Caco-2 (cell line): ENCODE results near the gene DGKG. TPM values are rescaled to one million over a fixed set of nuclear protein-coding genes. Genes with fewer than 3 reads are reported as not detected.

ENCODE experiments used
- BruUV-seq: library from RNA; stranded (reverse); fragments of 400-500 nt; replicated peaks from 2 replicates; lab custom pipeline; 2021; lab: Mats Ljungman, UMichigan
- CTCF ChIA-PET: fragments of 300-600 bp; sonication (Branson Sonifier 250); formaldehyde crosslinking; loops from one replicate; lab custom pipeline; 2022; ENCODE audit warnings: antibody characterized with exemption; lab: Charles Lee
- POLR2A ChIA-PET: fragments of 300-600 bp; sonication (Branson Sonifier 250); formaldehyde crosslinking; loops from one replicate; lab custom pipeline; 2022; ENCODE audit warnings: antibody characterized with exemption; lab: Charles Lee
- DNase-seq, 2 experiments: peaks; one replicate each; pipeline versions ENCODE4 v3.0.0 to v3.0.0-alpha.2; 2020 to 2022
- H3K27me3 ChIP-seq: replicated peaks from 2 replicates; pipeline ENCODE4 v1.6.0; 2011; ENCODE audit warnings: low read length; ENCODE audit not compliant: control insufficient read depth, insufficient read depth
- H3K36me3 ChIP-seq: 2 replicates; pipeline ENCODE4 v1.5.1; 2011; ENCODE audit warnings: low read length; ENCODE audit not compliant: control insufficient read depth, insufficient read depth
- H3K4me1 ChIP-seq: fragments of 250-450 bp; sonication (Bioruptor Pico); 2 replicates; pipeline ENCODE4 v1.5.1; 2020; ENCODE audit warnings: mild to moderate bottlenecking
- H3K4me3 ChIP-seq: 2 replicates; pipeline ENCODE4 v1.5.1; 2011; ENCODE audit warnings: low read depth, mild to moderate bottlenecking, control low read depth, low read length
- H3K9me3 ChIP-seq: fragments of 250-450 bp; sonication (Bioruptor Pico); 2 replicates; pipeline ENCODE4 v1.5.1; 2020; ENCODE audit warnings: mild to moderate bottlenecking, moderate library complexity
- H3K27ac Mint-ChIP-seq: one replicate; pipeline ENCODE4 v1.8.0; 2022; ENCODE audit warnings: mixed read lengths; ENCODE audit not compliant: unreplicated experiment
- H3K27me3 Mint-ChIP-seq: one replicate; pipeline ENCODE4 v1.8.0; 2022; ENCODE audit warnings: mixed read lengths; ENCODE audit not compliant: insufficient read depth, unreplicated experiment
- H3K36me3 Mint-ChIP-seq: one replicate; pipeline ENCODE4 v1.8.0; 2022; ENCODE audit warnings: mild to moderate bottlenecking, mixed read lengths; ENCODE audit not compliant: insufficient read depth, unreplicated experiment
- H3K4me1 Mint-ChIP-seq: one replicate; pipeline ENCODE4 v1.8.0; 2022; ENCODE audit warnings: low read depth, mixed read lengths; ENCODE audit not compliant: unreplicated experiment
- H3K4me3 Mint-ChIP-seq: one replicate; pipeline ENCODE4 v1.8.0; 2022; ENCODE audit warnings: mild to moderate bottlenecking, moderate library complexity, mixed read lengths; ENCODE audit not compliant: unreplicated experiment
- H3K9me3 Mint-ChIP-seq: one replicate; pipeline ENCODE4 v1.8.0; 2022; ENCODE audit warnings: mixed read lengths; ENCODE audit not compliant: unreplicated experiment
- CTCF ChIP-seq, 2 experiments: fragments of 200-600 bp in 1 of 2; IDR thresholded peaks; 1 replicate in 1 of 2; 2 replicates in 1 of 2; pipeline versions ENCODE4 v1.5.1 to v1.8.0; 2011 to 2022; ENCODE audit warnings: antibody characterized with exemption in 1 of 2, control low read depth in 1 of 2, inconsistent platforms in 1 of 2, low read depth in 1 of 2, low read length in 1 of 2, mild to moderate bottlenecking in 1 of 2, moderate library complexity in 1 of 2; ENCODE audit not compliant: insufficient read depth in 1 of 2, severe bottlenecking in 1 of 2, unreplicated experiment in 1 of 2
- intact Hi-C: fragments of 100-400 bp; cut with micrococcal nuclease; formaldehyde crosslinking; loops from one replicate; pipeline ENCODE4 v1.10.0; 2022; ENCODE audit not compliant: unreplicated experiment
- total RNA-seq: library from RNA; stranded (reverse); gene quantifications from 2 replicates; pipeline ENCODE4 v1.2.3, GENCODE V29; 2022

Gene DGKG
- total RNA-seq, 1 experiment from 2014 or later, result 0.32 TPM

- POLR2A ChIA-PET, result no interaction called here
- peak overlapping the region; percentile 19 for H3K4me3 Mint-ChIP-seq
- DNase-seq, result peak in 1 of 2 experiments; percentile 27
- H3K4me1 ChIP-seq, result peaks cover 7% of the 10 kb centered on the region
- H3K36me3 Mint-ChIP-seq, result no peaks in the 10 kb centered on the region
- no peak for TF ChIP-seq CTCF (IDR thresholded peaks at IDR 0.05; ENCODE audit: insufficient read depth in 1 of 2, low read depth in 1 of 2, low read length in 1 of 2, severe bottlenecking in 1 of 2, unreplicated experiment in 1 of 2)
- H3K27me3 ChIP-seq, result no peaks in the 10 kb centered on the region
- no peak overlapping the region for H3K4me3 ChIP-seq
- H3K9me3 ChIP-seq, result no peaks in the 10 kb centered on the region; the same call in 1 of the 2 replicates
- no peaks in the 10 kb centered on the region for H3K27me3 Mint-ChIP-seq
- CTCF ChIA-PET, result no interaction called here
- peak overlapping the region; percentile 65 for H3K27ac Mint-ChIP-seq
- H3K9me3 Mint-ChIP-seq, result peaks cover 12% of the 10 kb centered on the region
- intact Hi-C loops, result no loop called here
- H3K4me1 Mint-ChIP-seq, result peaks cover 12% of the 10 kb centered on the region
- BruUV-seq, result no TSS peak
- H3K36me3 ChIP-seq, result no peaks in the 10 kb centered on the region
These were observed 7.9 kb downstream of the DGKG start for GRCh38 chr3:186354100-186354499.

- no peak overlapping the region for H3K4me3 Mint-ChIP-seq
- no peak for DNase-seq
- Histone ChIP-seq H3K36me3 (no peaks in the 10 kb centered on the region), H3K4me1 (peaks cover 7% of the 10 kb centered on the region), H3K4me3 (no peak overlapping the region), H3K9me3 (no peaks in the 10 kb centered on the region; the same call in 1 of the 2 replicates), H3K27me3 (no peaks in the 10 kb centered on the region)
- H3K27ac Mint-ChIP-seq, result no peak overlapping the region
- ChIA-PET POLR2A (no interaction called here), CTCF (no interaction called here)
- no TSS peak for BruUV-seq
- intact Hi-C loops, result no loop called here
- H3K4me1 Mint-ChIP-seq, result peaks cover 12% of the 10 kb centered on the region
- TF ChIP-seq CTCF (IDR thresholded peaks at IDR 0.05; ENCODE audit: insufficient read depth in 1 of 2, low read depth in 1 of 2, low read length in 1 of 2, severe bottlenecking in 1 of 2, unreplicated experiment in 1 of 2), result no peak
- H3K9me3 Mint-ChIP-seq, result peaks cover 12% of the 10 kb centered on the region
- H3K36me3 Mint-ChIP-seq, result no peaks in the 10 kb centered on the region
- H3K27me3 Mint-ChIP-seq, result no peaks in the 10 kb centered on the region
These were observed 9.7 kb downstream of the DGKG start for GRCh38 chr3:186352369-186352768.

- H3K4me3 ChIP-seq, result no peak overlapping the region
- no peaks in the 10 kb centered on the region for H3K27me3 ChIP-seq
- intact Hi-C loops, result no loop called here
- H3K4me1 ChIP-seq, result no peaks in the 10 kb centered on the region
- no peaks in the 10 kb centered on the region for H3K9me3 ChIP-seq
- Mint-ChIP-seq H3K4me1 (no peaks in the 10 kb centered on the region), H3K36me3 (no peaks in the 10 kb centered on the region), H3K27me3 (peaks cover 4% of the 10 kb centered on the region), H3K27ac (no peak overlapping the region), H3K9me3 (no peaks in the 10 kb centered on the region), H3K4me3 (no peak overlapping the region)
- DNase-seq, result no peak
- no TSS peak for BruUV-seq
- CTCF ChIA-PET, result no interaction called here
- no peaks in the 10 kb centered on the region for H3K36me3 ChIP-seq
- TF ChIP-seq CTCF (IDR thresholded peaks at IDR 0.05; ENCODE audit: insufficient read depth in 1 of 2, low read depth in 1 of 2, low read length in 1 of 2, severe bottlenecking in 1 of 2, unreplicated experiment in 1 of 2), result no peak
- POLR2A ChIA-PET, result no interaction called here
These were observed 19.8 kb downstream of the DGKG start for GRCh38 chr3:186342197-186342596.
